KMS-11 (cell line): ENCODE data around the gene RAB3A.

Experiments used
- H2AFZ ChIP-seq: fragments of 200-600 bp; sonication (generic); 2 replicates; pipeline ENCODE4 v1.6.1; 2016; ENCODE audit warnings: antibody characterized with exemption, mixed run types, low read depth
- H3K27ac ChIP-seq: fragments of 200-600 bp; sonication (generic); 2 replicates; pipeline ENCODE4 v1.6.1; 2016; ENCODE audit warnings: mild to moderate bottlenecking, mixed run types
- H3K27me3 ChIP-seq: fragments of 200-600 bp; sonication (generic); 2 replicates; pipeline ENCODE4 v1.6.1; 2017; ENCODE audit warnings: mild to moderate bottlenecking, low read depth, mixed run types, moderate library complexity; ENCODE audit not compliant: insufficient read depth
- H3K36me3 ChIP-seq: fragments of 200-600 bp; sonication (generic); 2 replicates; pipeline ENCODE4 v1.6.1; 2017; ENCODE audit warnings: mild to moderate bottlenecking, mixed run types; ENCODE audit not compliant: insufficient read depth
- H3K4me1 ChIP-seq: fragments of 200-600 bp; sonication (generic); 2 replicates; pipeline ENCODE4 v1.6.1; 2016; ENCODE audit warnings: mild to moderate bottlenecking, low read depth, mixed run types; ENCODE audit not compliant: poor library complexity, severe bottlenecking
- H3K4me2 ChIP-seq: fragments of 200-600 bp; sonication (generic); 2 replicates; pipeline ENCODE4 v1.7.0; 2016; ENCODE audit warnings: mild to moderate bottlenecking, mixed run types
- H3K4me3 ChIP-seq: fragments of 200-600 bp; sonication (generic); IDR thresholded peaks from 2 replicates; pipeline ENCODE4 v1.6.1; 2017; ENCODE audit warnings: low read depth, low read length, mixed read lengths; ENCODE audit not compliant: insufficient read depth
- H3K79me2 ChIP-seq: fragments of 200-600 bp; sonication (generic); 2 replicates; pipeline ENCODE4 v1.6.1; 2016; ENCODE audit warnings: low read depth, mixed run types; ENCODE audit not compliant: insufficient read depth
- H3K9ac ChIP-seq: fragments of 200-600 bp; sonication (generic); 2 replicates; pipeline ENCODE4 v1.6.1; 2016; ENCODE audit warnings: mild to moderate bottlenecking, mixed run types
- H4K20me1 ChIP-seq: fragments of 200-600 bp; sonication (generic); 2 replicates; pipeline ENCODE4 v1.6.1; 2016; ENCODE audit warnings: mild to moderate bottlenecking, mixed run types; ENCODE audit not compliant: insufficient read depth
- TF ChIP-seq, protein P1 (sequence below): fragments of 200-600 bp; sonication (generic); conservative IDR thresholded peaks from 2 replicates; pipeline ENCODE4 v1.6.1; 2017; ENCODE audit warnings: low read depth, mild to moderate bottlenecking, antibody characterized with exemption, low read length, moderate library complexity, mixed read lengths

The RAB3A gene

DNA sequence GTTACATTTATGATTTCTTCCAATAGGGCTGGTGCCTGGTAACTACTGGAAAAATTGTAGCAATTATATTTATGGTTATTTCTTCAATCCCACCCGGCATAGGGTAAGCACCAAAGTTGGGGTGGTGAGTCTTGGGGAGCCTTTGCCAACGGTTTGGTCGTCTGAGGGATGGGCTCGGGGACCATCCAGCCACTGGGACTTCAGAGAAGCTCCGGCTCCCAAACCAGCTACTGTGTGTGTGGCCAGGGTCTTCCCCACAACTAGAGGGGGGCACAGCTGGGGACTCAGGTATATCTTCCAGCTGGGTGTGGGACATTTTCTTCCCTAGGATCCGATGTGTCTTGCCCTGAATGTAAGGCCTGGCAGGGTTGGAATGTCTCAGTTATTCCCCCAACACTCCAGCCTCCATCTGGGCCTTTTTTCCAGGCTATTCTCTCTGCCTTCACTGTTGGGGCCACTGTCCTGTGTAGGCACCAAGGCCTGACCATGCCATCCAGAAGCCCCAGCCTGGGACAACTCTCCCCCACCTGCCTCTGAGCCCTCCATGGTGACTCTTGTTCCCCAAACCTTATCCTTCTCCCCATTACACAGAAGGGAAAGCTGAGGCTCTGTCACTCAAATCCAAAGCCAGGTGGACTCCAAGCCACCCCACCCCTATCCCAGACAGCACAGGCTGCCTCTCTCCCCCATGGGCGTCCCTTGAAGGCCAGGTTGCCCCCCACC lies 31.4 kb downstream of the RAB3A start:
- Histone ChIP-seq H3K4me1 (peaks cover 11% of the 10 kb centered on the region), H3K9ac (no peak overlapping the region), H3K27ac (no peak overlapping the region), H3K79me2 (no peaks in the 10 kb centered on the region), H3K27me3 (no peaks in the 10 kb centered on the region), H2AFZ (no peak overlapping the region), H3K36me3 (no peaks in the 10 kb centered on the region), H3K4me2 (no peak overlapping the region), H3K4me3 (no peak overlapping the region), H4K20me1 (no peaks in the 10 kb centered on the region)
- TF ChIP-seq, protein P1, sequence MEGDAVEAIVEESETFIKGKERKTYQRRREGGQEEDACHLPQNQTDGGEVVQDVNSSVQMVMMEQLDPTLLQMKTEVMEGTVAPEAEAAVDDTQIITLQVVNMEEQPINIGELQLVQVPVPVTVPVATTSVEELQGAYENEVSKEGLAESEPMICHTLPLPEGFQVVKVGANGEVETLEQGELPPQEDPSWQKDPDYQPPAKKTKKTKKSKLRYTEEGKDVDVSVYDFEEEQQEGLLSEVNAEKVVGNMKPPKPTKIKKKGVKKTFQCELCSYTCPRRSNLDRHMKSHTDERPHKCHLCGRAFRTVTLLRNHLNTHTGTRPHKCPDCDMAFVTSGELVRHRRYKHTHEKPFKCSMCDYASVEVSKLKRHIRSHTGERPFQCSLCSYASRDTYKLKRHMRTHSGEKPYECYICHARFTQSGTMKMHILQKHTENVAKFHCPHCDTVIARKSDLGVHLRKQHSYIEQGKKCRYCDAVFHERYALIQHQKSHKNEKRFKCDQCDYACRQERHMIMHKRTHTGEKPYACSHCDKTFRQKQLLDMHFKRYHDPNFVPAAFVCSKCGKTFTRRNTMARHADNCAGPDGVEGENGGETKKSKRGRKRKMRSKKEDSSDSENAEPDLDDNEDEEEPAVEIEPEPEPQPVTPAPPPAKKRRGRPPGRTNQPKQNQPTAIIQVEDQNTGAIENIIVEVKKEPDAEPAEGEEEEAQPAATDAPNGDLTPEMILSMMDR = no peak

DNA sequence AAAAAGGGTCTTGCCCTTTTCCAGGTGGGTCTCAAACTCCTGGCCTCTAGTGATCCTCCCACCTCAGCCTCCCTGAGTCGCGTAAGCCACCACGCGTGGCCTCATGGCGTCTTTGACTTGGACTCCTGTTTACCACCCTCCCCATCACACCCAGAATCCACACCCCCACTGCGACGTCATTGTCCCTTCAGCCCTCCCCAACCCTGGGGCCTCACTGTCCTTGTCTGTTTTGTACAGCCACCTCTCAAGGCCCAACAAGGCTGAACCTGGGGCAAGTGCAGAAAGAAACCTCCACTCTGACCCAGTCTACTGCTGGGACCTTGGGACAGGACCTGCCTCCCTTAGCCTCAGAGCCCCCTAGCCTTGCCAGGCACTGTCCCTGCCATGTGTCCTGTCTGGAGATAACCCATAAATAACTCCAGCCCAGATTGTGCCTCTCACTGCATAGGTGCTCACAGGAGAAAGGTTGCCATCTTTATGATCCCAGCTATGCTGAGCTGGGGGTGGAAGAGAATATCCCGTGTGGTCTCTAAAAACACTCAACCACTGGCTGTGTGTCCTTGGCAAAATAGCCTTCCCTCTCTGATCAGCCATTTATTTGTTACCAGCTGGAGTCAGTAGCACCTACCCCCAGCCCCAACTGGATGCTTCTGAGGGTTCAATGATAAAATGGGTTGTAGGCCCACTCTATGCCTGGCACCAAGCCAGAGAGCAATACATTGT lies 32.1 kb downstream of the RAB3A start:
- no peak overlapping the region for H2AFZ ChIP-seq
- H3K27ac ChIP-seq = no peak overlapping the region
- no peaks in the 10 kb centered on the region for H4K20me1 ChIP-seq
- H3K9ac ChIP-seq = no peak overlapping the region
- no peak overlapping the region for H3K4me3 ChIP-seq
- H3K27me3 ChIP-seq = no peaks in the 10 kb centered on the region
- H3K79me2 ChIP-seq = no peaks in the 10 kb centered on the region
- no peak overlapping the region for H3K4me2 ChIP-seq
- peaks cover 11% of the 10 kb centered on the region for H3K4me1 ChIP-seq
- H3K36me3 ChIP-seq = no peaks in the 10 kb centered on the region
- TF ChIP-seq, protein P1 = no peak

- Histone ChIP-seq H3K36me3 (no peaks in the 10 kb centered on the region), H3K9ac (no peak overlapping the region), H3K4me1 (peaks cover 11% of the 10 kb centered on the region), H3K4me3 (no peak overlapping the region), H3K4me2 (no peak overlapping the region), H3K27me3 (no peaks in the 10 kb centered on the region), H2AFZ (no peak overlapping the region), H3K27ac (no peak overlapping the region), H4K20me1 (no peaks in the 10 kb centered on the region), H3K79me2 (no peaks in the 10 kb centered on the region)
- TF ChIP-seq, protein P1 = no peak
Observed at GRCh38 chr19:18170714-18171255, 33.1 kb downstream of the RAB3A start.

GRCh38 chr19:18168673-18169381 lies 35.0 kb downstream of the RAB3A start:
- no peak overlapping the region for H3K27ac ChIP-seq
- H3K4me3 ChIP-seq = no peak overlapping the region
- H2AFZ ChIP-seq = no peak overlapping the region
- H4K20me1 ChIP-seq = no peaks in the 10 kb centered on the region
- TF ChIP-seq, protein P1 = no peak
- H3K9ac ChIP-seq = no peak overlapping the region
- no peaks in the 10 kb centered on the region for H3K79me2 ChIP-seq
- H3K27me3 ChIP-seq = no peaks in the 10 kb centered on the region
- no peak overlapping the region for H3K4me2 ChIP-seq
- H3K4me1 ChIP-seq = peaks cover 4% of the 10 kb centered on the region
- H3K36me3 ChIP-seq = no peaks in the 10 kb centered on the region
